Measurements from ENCODE around the gene ASB16. TPM values are rescaled to one million over a fixed set of nuclear protein-coding genes. Genes with fewer than 3 reads are reported as not detected.

ASB16 gene
- total RNA-seq, 4 donors from 2014 or later = 1.4 to 2.4 (median 1.7) TPM

DNA sequence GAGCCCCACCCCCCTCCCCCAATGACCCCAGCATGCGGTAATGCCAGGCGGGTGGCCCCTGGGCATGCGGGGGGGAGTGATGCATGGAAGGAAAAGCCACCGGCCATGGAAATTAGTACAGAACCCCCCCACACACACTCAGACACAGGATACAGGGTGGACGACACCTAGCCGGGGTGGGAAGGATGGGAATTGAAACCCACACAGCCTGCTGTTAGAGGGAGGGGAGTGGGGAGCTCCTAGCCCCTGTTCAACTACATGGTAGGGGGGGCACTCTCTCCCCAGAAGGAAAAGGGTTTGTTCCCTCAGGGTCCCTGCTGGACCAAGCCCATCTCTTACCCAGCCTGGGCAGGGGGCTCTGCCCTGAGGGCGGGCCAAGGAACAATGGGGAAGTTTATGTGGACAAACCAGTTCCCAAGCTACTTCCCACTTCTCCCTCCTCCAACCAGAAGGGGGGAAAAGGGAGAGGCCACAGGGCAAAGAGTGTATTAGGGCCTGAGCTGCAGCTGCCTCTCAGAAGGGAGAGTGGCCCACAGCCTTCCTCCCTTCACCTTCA lies 21.5 kb downstream of the ASB16 start:
- Histone ChIP-seq H3K36me3 (peaks cover 29 to 34% of the 10 kb centered on the region in 2 donors), H3K4me3 (replicated peaks in 1 of 3) (no peak overlapping the region), H3K27me3 (no peaks in the 10 kb centered on the region), H3K27ac (no peak overlapping the region), H3K4me1 (peaks cover 13 to 19% of the 10 kb centered on the region in 2 donors), H3K9me3 (no peaks in the 10 kb centered on the region)
- TF ChIP-seq, protein P1, sequence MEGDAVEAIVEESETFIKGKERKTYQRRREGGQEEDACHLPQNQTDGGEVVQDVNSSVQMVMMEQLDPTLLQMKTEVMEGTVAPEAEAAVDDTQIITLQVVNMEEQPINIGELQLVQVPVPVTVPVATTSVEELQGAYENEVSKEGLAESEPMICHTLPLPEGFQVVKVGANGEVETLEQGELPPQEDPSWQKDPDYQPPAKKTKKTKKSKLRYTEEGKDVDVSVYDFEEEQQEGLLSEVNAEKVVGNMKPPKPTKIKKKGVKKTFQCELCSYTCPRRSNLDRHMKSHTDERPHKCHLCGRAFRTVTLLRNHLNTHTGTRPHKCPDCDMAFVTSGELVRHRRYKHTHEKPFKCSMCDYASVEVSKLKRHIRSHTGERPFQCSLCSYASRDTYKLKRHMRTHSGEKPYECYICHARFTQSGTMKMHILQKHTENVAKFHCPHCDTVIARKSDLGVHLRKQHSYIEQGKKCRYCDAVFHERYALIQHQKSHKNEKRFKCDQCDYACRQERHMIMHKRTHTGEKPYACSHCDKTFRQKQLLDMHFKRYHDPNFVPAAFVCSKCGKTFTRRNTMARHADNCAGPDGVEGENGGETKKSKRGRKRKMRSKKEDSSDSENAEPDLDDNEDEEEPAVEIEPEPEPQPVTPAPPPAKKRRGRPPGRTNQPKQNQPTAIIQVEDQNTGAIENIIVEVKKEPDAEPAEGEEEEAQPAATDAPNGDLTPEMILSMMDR (IDR thresholded peaks at IDR 0.05) = no peak
- no peak for TF ChIP-seq POLR2A (IDR thresholded peaks at IDR 0.05)
- WGBS, 2 donors = 70 to 76% methylated on average over 7 of the region's 7 CpGs
- intact Hi-C loops (cut with DNase I) = no loop called here
- DNase-seq = no peak

DNA sequence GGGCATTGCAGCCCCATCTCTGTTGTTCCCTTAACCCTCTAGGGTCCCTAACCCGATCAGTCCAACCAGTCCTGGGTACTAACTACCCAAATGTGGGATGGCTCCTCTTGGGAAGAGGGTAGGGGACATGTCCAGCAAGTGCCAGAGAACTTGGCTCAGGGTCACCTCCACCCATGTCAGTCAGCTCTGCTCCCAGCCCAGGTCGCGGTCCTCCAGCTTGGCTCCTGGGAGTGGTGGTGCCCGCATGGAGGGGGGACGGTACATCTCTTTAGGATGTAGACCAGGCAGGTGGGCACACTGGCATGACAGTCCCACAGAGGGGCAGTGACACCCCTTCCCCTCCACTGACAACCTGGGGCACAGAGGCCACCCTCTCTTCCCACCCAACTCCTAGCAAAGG lies 22.2 kb downstream of the ASB16 start:
- TF ChIP-seq, protein P1 (IDR thresholded peaks at IDR 0.05) = no peak
- TF ChIP-seq POLR2A (IDR thresholded peaks at IDR 0.05) = no peak
- Histone ChIP-seq H3K9me3 (no peaks in the 10 kb centered on the region), H3K4me3 (replicated peaks in 1 of 3) (no peak overlapping the region), H3K27ac (no peak overlapping the region), H3K36me3 (peaks cover 29 to 38% of the 10 kb centered on the region in 2 donors), H3K4me1 (peaks cover 11 to 23% of the 10 kb centered on the region in 2 donors), H3K27me3 (no peaks in the 10 kb centered on the region)
- WGBS, 2 donors = 83 to 90% methylated on average over 2 to 5 of the region's 5 CpGs
- no peak for DNase-seq
- intact Hi-C loops (cut with DNase I) = no loop called here

DNA sequence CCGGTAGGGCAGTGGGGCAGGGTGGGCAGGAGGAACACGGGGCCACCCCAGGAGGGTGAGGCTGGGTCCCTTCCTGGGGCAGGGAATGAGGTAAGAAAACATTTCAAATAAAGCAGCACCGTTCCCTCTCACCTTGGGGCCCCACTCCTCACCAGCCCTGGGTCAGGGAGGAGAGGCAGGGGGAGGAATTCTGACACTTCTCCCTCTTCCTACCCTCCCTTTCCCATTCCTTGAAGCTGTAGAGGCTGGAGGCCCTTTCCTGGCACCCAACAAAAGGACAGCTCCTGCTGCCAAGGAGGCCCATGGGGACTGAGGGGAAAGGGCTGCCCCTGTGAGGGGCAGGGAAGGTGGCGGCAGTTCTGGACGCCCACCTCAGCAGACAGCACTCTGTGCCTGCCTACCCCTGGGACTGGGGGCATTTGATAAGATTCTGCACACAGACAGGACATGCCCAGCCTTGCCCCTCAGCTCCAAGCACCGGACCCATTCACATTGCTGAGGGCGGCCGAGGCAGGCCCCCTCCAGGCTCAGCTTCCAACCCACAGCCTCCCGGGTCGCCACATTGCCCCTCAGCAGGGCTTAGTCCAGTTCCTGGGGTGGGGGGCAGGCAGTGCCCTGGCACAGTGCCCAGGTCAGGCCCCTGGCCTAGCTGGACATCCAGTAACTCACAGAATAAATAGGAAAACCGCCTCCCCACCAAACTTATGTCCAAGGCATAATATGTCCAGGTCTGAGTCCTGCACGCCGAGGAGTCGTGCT lies 23.0 kb downstream of the ASB16 start:
- peaks cover 29 to 38% of the 10 kb centered on the region in 2 donors for H3K36me3 ChIP-seq

DNA sequence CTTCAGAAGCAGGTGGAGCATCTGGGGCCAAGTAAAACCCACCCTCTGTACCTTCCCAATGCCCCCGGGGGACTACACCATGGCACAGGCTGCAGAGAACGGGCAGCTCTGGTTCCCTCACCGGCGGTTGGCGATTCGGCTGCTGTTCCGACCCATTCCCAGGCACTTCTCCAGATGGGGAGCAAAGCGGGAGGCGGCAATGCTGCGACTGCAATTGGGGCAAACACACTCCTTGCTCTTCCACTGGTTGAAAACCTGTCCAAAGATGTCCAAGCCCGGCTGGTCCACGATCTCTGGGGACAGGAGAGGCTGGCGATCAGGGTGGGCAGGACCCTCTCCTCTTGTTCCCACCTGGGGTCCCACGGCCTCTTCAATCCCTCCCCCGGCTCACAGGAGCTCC lies 26.6 kb downstream of the ASB16 start:
- H3K4me1 ChIP-seq = peaks cover 13 to 19% of the 10 kb centered on the region in 2 donors
- H3K27ac ChIP-seq = no peak overlapping the region
- TF ChIP-seq, protein P1 (IDR thresholded peaks at IDR 0.05) = no peak
- TF ChIP-seq POLR2A (IDR thresholded peaks at IDR 0.05) = no peak
- intact Hi-C loops (cut with DNase I) = no loop called here
- H3K36me3 ChIP-seq = peaks cover 22 to 28% of the 10 kb centered on the region in 2 donors
- DNase-seq = no peak
- WGBS, 2 donors = 95% methylated on average over 7 to 9 of the region's 15 CpGs
- H3K4me3 ChIP-seq (replicated peaks in 1 of 3) = no peak overlapping the region
- no peaks in the 10 kb centered on the region for H3K9me3 ChIP-seq
- H3K27me3 ChIP-seq = no peaks in the 10 kb centered on the region

More for the DNA sequence above, 23.0 kb downstream of the ASB16 start:
- Histone ChIP-seq H3K27me3 (no peaks in the 10 kb centered on the region), H3K4me3 (replicated peaks in 1 of 3) (no peak overlapping the region), H3K9me3 (no peaks in the 10 kb centered on the region), H3K27ac (no peak overlapping the region), H3K4me1 (peaks cover 11 to 22% of the 10 kb centered on the region in 2 donors)
- TF ChIP-seq, protein P1 (IDR thresholded peaks at IDR 0.05) = no peak
- no peak for TF ChIP-seq POLR2A (IDR thresholded peaks at IDR 0.05)
- no peak for DNase-seq
- intact Hi-C loops (cut with DNase I) = no loop called here
- 88 to 93% methylated on average over 10 to 13 of the region's 14 CpGs for whole genome bisulfite sequencing, 2 donors

Data from thyroid gland (tissue), 4 donors.